MCF 10A (cell line): ENCODE measurements around the gene C19orf67. TPM values are rescaled to one million over a fixed set of nuclear protein-coding genes. Genes with fewer than 3 reads are reported as not detected.

Source experiments
- BruUV-seq: library from RNA; stranded (reverse); fragments of 400-500 nt; replicated peaks from 2 replicates; lab custom pipeline; 2021; lab: Mats Ljungman, UMichigan
- CTCF ChIA-PET: fragments of 300-600 bp; sonication (Branson Sonifier 250); formaldehyde crosslinking; extraction: SDS; loops from one replicate; lab custom pipeline; 2021; ENCODE audit warnings: antibody characterized with exemption, inconsistent platforms; lab: Yijun Ruan, JAX
- POLR2A ChIA-PET: fragments of 300-600, 350-650 bp; sonication (Branson Sonifier 250); formaldehyde crosslinking; extraction: SDS; loops from one replicate; lab custom pipeline; 2020; ENCODE audit warnings: antibody characterized with exemption, inconsistent platforms; lab: Yijun Ruan, JAX
- DNase-seq: peaks from one replicate; pipeline ENCODE4 v3.0.0-alpha.2; 2018; ENCODE audit not compliant: unreplicated experiment
- H3K27ac Mint-ChIP-seq: one replicate; pipeline ENCODE4 v1.8.0; 2022; ENCODE audit warnings: mild to moderate bottlenecking, low read depth, mixed read lengths; ENCODE audit not compliant: unreplicated experiment
- H3K27me3 Mint-ChIP-seq: one replicate; pipeline ENCODE4 v1.8.0; 2022; ENCODE audit warnings: mixed read lengths; ENCODE audit not compliant: insufficient read depth, unreplicated experiment
- H3K36me3 Mint-ChIP-seq: one replicate; pipeline ENCODE4 v1.8.0; 2022; ENCODE audit warnings: mild to moderate bottlenecking, moderate library complexity, mixed read lengths; ENCODE audit not compliant: insufficient read depth, unreplicated experiment
- H3K4me1 Mint-ChIP-seq: one replicate; pipeline ENCODE4 v1.8.0; 2022; ENCODE audit warnings: mixed read lengths; ENCODE audit not compliant: insufficient read depth, unreplicated experiment
- H3K4me3 Mint-ChIP-seq: one replicate; pipeline ENCODE4 v1.8.0; 2022; ENCODE audit warnings: mild to moderate bottlenecking, moderate library complexity, mixed read lengths; ENCODE audit not compliant: unreplicated experiment
- H3K9me3 Mint-ChIP-seq: one replicate; pipeline ENCODE4 v1.8.0; 2022; ENCODE audit warnings: mixed read lengths; ENCODE audit not compliant: unreplicated experiment
- intact Hi-C: fragments of 100-400 bp; cut with micrococcal nuclease; formaldehyde crosslinking; loops from 2 replicates; pipeline ENCODE4 v1.14.1; 2022
- total RNA-seq: library from RNA; stranded (reverse); gene quantifications from 2 replicates; pipeline ENCODE4 v1.2.3, GENCODE V29; 2022
- TF ChIP-seq, protein P1 (sequence below): fragments of 200-600 bp; IDR thresholded peaks from one replicate; pipeline ENCODE4 v1.8.0; 2022; ENCODE audit warnings: antibody characterized with exemption, mild to moderate bottlenecking; ENCODE audit not compliant: unreplicated experiment

Gene C19orf67
- total RNA-seq, 1 experiment from 2014 or later, result not detected

DNA sequence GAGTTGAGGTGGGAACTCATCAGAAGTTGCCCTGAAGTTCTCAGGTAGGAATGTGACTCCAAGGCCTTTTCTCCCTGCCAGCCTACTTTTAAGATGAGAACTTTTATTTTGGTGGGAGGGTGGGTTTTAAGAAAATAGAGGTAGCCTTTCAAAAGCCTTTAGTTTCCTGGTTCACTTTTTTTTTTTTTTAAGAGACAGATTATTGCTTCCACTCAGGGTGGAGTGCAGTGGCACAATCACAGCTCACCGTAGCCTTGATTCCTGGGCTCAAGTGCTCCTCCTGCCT lies 3.0 kb downstream of the C19orf67 start:
- no peak for DNase-seq
- H3K36me3 Mint-ChIP-seq, result peaks cover 1% of the 10 kb centered on the region
- no peaks in the 10 kb centered on the region for H3K9me3 Mint-ChIP-seq
- CTCF ChIA-PET, result interaction anchor here (0.6 to 1.7 kb wide), 7 partner anchors 12 to 1117 kb away, joined by 4 to 8 read pairs (median 4); partner anchors contain the start of gene ASF1B
- TF ChIP-seq, protein P1, sequence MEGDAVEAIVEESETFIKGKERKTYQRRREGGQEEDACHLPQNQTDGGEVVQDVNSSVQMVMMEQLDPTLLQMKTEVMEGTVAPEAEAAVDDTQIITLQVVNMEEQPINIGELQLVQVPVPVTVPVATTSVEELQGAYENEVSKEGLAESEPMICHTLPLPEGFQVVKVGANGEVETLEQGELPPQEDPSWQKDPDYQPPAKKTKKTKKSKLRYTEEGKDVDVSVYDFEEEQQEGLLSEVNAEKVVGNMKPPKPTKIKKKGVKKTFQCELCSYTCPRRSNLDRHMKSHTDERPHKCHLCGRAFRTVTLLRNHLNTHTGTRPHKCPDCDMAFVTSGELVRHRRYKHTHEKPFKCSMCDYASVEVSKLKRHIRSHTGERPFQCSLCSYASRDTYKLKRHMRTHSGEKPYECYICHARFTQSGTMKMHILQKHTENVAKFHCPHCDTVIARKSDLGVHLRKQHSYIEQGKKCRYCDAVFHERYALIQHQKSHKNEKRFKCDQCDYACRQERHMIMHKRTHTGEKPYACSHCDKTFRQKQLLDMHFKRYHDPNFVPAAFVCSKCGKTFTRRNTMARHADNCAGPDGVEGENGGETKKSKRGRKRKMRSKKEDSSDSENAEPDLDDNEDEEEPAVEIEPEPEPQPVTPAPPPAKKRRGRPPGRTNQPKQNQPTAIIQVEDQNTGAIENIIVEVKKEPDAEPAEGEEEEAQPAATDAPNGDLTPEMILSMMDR, result no peak
- peak overlapping the region; percentile 90 for H3K4me3 Mint-ChIP-seq
- intact Hi-C loops, result loop anchor here (5.0 kb wide), 1 partner anchor 35 kb away; the partner anchor contains the start of gene PRKACA
- H3K27me3 Mint-ChIP-seq, result no peaks in the 10 kb centered on the region
- H3K27ac Mint-ChIP-seq, result no peak overlapping the region
- POLR2A ChIA-PET, result interaction anchor here (0.6 to 3.1 kb wide), 5 partner anchors 7 to 1069 kb away, joined by 3 to 14 read pairs (median 4); partner anchors contain the start of genes DCAF15 and DNAJB1
- no peaks in the 10 kb centered on the region for H3K4me1 Mint-ChIP-seq
- BruUV-seq, result no TSS peak

DNA sequence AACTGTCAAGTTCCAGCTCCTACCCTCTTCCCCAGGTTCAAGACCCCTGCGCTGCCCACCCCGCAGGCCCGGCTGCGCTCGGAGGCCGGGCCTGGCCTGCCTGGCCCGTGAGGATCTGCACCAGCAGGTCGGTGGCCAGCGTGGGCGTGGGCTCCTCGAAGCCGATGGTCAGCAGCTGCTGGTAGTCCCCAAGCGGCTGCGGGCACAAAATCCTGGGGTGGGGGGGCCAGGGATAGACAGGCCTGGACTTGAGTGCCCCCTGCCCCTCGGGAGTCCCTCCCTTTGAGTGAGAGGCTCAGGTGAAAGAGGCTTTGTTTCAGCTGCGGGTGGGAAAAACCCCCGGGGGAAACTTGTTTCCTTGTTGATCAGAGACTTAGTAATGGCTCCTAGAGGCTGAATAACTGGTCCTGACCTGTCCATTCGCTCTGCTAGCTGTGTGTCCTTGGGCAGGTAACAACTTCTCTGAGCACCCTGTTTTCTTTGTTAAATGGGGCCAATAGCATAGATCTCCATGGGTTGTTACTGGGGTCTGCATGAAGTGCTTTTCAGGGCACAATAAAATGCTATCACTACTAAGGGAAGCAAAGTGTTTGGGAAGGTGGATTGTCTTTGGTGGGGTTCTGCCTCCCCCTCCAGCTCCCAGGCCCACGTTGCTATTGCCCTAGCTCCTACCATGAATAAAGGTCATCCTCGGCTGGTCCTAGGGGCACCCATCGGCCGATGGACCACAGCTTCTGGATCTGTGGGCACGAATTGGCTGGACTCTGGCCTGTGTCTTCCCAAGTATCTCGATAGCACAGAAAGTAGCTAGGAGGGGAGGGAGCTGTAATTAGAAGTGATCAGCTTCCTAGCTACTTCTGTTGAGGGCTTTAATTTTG lies 3.5 kb downstream of the C19orf67 start:
- intact Hi-C loops, result loop anchor here (2.0 to 5.0 kb wide), 2 partner anchors 35 to 75 kb away; partner anchors contain the start of genes PRKACA and RFX1
- BruUV-seq, result TSS peak; percentile 62
- Mint-ChIP-seq H3K27me3 (no peaks in the 10 kb centered on the region), H3K27ac (peak overlapping the region; percentile 96), H3K4me1 (no peaks in the 10 kb centered on the region), H3K9me3 (no peaks in the 10 kb centered on the region), H3K36me3 (no peaks in the 10 kb centered on the region), H3K4me3 (peak overlapping the region; percentile 90)
- POLR2A ChIA-PET, result interaction anchor here (0.6 to 3.1 kb wide), 14 partner anchors 7 to 1472 kb away, joined by 3 to 23 read pairs (median 5); partner anchors contain the start of genes ASF1B, DCAF15, DNAJB1 and RFX1
- CTCF ChIA-PET, result interaction anchor here (1.1 to 1.6 kb wide), 4 partner anchors 23 to 1117 kb away, joined by 4 to 8 read pairs (median 4); no protein-coding TSS in a partner anchor
- no peak for DNase-seq
- TF ChIP-seq, protein P1, result no peak

DNA sequence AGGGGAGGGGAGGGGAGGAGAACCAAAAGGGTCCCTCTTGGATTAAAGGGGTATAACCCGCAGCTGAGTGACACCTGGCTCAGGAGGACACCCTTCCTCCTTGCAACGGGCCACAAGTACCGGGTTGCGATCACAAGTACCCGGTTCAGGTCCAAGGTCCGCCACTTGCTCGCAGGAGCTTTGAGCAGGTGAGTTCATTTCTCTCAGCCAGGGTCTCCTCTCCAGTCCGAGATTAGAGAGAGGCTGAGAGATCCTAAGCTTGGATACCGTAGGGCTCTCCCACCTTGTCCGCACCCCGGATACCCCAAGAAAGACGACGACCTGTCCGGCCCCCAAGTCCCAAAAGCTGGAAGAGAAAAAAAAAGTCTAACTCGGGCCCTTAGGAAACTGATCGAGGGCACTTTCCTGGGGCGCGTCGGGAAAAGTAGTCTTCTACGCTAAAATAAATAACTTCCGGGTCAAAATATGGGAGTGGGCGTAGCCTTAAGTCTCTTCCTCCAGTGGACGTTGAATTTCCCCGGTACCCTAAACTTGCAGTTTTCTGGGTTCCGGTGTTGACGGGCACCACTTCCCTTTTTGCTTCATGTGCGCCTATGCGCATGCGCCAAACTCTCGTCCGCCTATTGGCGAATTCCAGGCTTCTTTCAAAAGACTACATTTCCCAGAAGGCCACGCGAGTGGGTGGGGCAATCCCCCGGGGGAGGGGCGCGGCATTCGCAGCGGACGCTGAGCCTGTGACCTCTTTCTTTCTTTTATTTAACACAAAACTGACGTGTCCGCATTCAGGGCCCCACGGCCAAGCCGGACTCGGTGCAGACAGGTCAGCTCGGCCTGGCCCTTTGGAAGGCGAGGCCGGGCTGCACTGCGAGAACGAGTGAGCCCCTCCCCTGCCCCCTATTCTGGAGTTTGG lies 4.4 kb downstream of the C19orf67 start:
- H3K27ac Mint-ChIP-seq, result peak overlapping the region; percentile 96
- peak; percentile 100 for DNase-seq
- intact Hi-C loops, result loop anchor here (2.0 to 5.0 kb wide), 2 partner anchors 36 to 74 kb away; partner anchors contain the start of genes PRKACA and RFX1
- TSS peak; percentile 73 for BruUV-seq
- TF ChIP-seq, protein P1, result no peak
- H3K36me3 Mint-ChIP-seq, result no peaks in the 10 kb centered on the region
- no peaks in the 10 kb centered on the region for H3K4me1 Mint-ChIP-seq
- ChIA-PET CTCF (interaction anchor here (0.5 to 1.2 kb wide), 7 partner anchors 8 to 351 kb away, joined by 3 to 5 read pairs (median 3); no protein-coding TSS in a partner anchor), POLR2A (interaction anchor here (0.6 to 3.1 kb wide), 18 partner anchors 7 to 1471 kb away, joined by 3 to 23 read pairs (median 4); partner anchors contain the start of genes ASF1B and RFX1)
- no peaks in the 10 kb centered on the region for H3K9me3 Mint-ChIP-seq
- H3K4me3 Mint-ChIP-seq, result peak overlapping the region; percentile 90
- H3K27me3 Mint-ChIP-seq, result no peaks in the 10 kb centered on the region
